Keratinocyte (primary cell): ENCODE data around the gene AHNAK2. TPM values are rescaled to one million over a fixed set of nuclear protein-coding genes. Genes with fewer than 3 reads are reported as not detected.
"Not testable (repeated sequence)": the region's sequence is repeated elsewhere in the genome, so short reads cannot be mapped to it uniquely, and the experiment has no call there.

Experiments used
- DNase-seq: peaks from one replicate; pipeline ENCODE4 v3.0.0-alpha.2; 2011; ENCODE audit warnings: low read depth, missing footprints, low spot score
- FAIRE-seq: peaks from 2 replicates; lab custom pipeline; 2011; peaks lifted over from hg19 to GRCh38; lab: Jason Lieb, UNC
- H2AFZ ChIP-seq: 2 replicates; pipeline ENCODE4 v1.6.0; 2012; ENCODE audit warnings: low read length, control low read depth, inconsistent platforms; ENCODE audit not compliant: control insufficient read depth
- H3K27ac ChIP-seq: 2 replicates; pipeline ENCODE4 v1.5.1; 2011; ENCODE audit warnings: low read length; ENCODE audit not compliant: control insufficient read depth, insufficient read depth
- H3K27me3 ChIP-seq: 3 replicates; pipeline ENCODE4 v1.6.0; 2011; ENCODE audit warnings: low read length; ENCODE audit not compliant: control insufficient read depth, insufficient read depth; ENCODE audit errors: extremely low read depth
- H3K36me3 ChIP-seq, 2 experiments: 2 replicates in 1 of 2; 3 replicates in 1 of 2; pipeline ENCODE4 v1.5.1; 2011; ENCODE audit warnings: low read length in 2 of 2, mild to moderate bottlenecking in 1 of 2; ENCODE audit not compliant: control insufficient read depth in 2 of 2, insufficient read depth in 2 of 2; ENCODE audit errors: extremely low read depth in 1 of 2
- H3K4me1 ChIP-seq: 3 replicates; pipeline ENCODE4 v1.5.1; 2011; ENCODE audit warnings: low read length; ENCODE audit not compliant: control insufficient read depth, insufficient read depth; ENCODE audit errors: extremely low read depth
- H3K4me2 ChIP-seq: 3 replicates; pipeline ENCODE4 v1.6.0; 2011; ENCODE audit warnings: low read depth, low read length; ENCODE audit not compliant: control insufficient read depth, insufficient read depth; ENCODE audit errors: extremely low read depth
- H3K4me3 ChIP-seq, 3 experiments: fragments of 200-600 bp in 1 of 3; sonication (generic) in 1 of 3; 2 replicates in 2 of 3; 3 replicates in 1 of 3; pipeline ENCODE4 v1.5.1; 2011 to 2016; ENCODE audit warnings: low read length in 3 of 3, mild to moderate bottlenecking in 3 of 3, control low read depth in 2 of 3, inconsistent platforms in 1 of 3, low read depth in 1 of 3, mixed read lengths in 1 of 3, mixed run types in 1 of 3, moderate library complexity in 1 of 3; ENCODE audit not compliant: control insufficient read depth in 2 of 3, insufficient read depth in 2 of 3; ENCODE audit errors: extremely low read depth in 1 of 3
- H3K79me2 ChIP-seq: 2 replicates; pipeline ENCODE4 v1.6.0; 2012; ENCODE audit warnings: low read length; ENCODE audit not compliant: control insufficient read depth, insufficient read depth
- H3K9ac ChIP-seq: 3 replicates; pipeline ENCODE4 v1.6.0; 2011; ENCODE audit warnings: low read length; ENCODE audit not compliant: control insufficient read depth, insufficient read depth; ENCODE audit errors: extremely low read depth
- H3K9me1 ChIP-seq: 3 replicates; pipeline ENCODE4 v1.6.0; 2011; ENCODE audit warnings: low read length; ENCODE audit not compliant: control insufficient read depth, insufficient read depth; ENCODE audit errors: extremely low read depth
- H3K9me3 ChIP-seq: 2 replicates; pipeline ENCODE4 v1.5.1; 2012; ENCODE audit warnings: low read depth, low read length; ENCODE audit not compliant: control insufficient read depth
- H4K20me1 ChIP-seq: 3 replicates; pipeline ENCODE4 v1.6.0; 2011; ENCODE audit warnings: low read length; ENCODE audit not compliant: control insufficient read depth, insufficient read depth; ENCODE audit errors: extremely low read depth
- dilution Hi-C: fragments of 300-500 bp; cut with MboI; formaldehyde crosslinking; loops from one replicate; pipeline ENCODE4 v1.7.0; 2020; ENCODE audit warnings: low sequenced_read_pairs; ENCODE audit not compliant: extremely low pct_ligation_motif_present
- polyA plus RNA-seq, 5 experiments: library from polyadenylated mRNA; depleted of rRNA in 3 of 5; stranded (reverse) in 3 of 5; stranded (forward) in 1 of 5; unstranded in 1 of 5; fragments of >200 nt; gene quantifications; 1 replicate in 1 of 5; 2 replicates in 3 of 5; 3 replicates in 1 of 5; pipeline versions ENCODE4 v1.2.1 to v1.2.3, GENCODE V29; 2011 to 2012; ENCODE audit warnings: missing spikeins in 2 of 5, low read depth in 1 of 5, low replicate concordance in 1 of 5

AHNAK2 gene
- polyA plus RNA-seq, 1 donor (not counting 4 experiments of a cell fraction or from before 2014, with no cell fraction given): 164 TPM

DNA sequence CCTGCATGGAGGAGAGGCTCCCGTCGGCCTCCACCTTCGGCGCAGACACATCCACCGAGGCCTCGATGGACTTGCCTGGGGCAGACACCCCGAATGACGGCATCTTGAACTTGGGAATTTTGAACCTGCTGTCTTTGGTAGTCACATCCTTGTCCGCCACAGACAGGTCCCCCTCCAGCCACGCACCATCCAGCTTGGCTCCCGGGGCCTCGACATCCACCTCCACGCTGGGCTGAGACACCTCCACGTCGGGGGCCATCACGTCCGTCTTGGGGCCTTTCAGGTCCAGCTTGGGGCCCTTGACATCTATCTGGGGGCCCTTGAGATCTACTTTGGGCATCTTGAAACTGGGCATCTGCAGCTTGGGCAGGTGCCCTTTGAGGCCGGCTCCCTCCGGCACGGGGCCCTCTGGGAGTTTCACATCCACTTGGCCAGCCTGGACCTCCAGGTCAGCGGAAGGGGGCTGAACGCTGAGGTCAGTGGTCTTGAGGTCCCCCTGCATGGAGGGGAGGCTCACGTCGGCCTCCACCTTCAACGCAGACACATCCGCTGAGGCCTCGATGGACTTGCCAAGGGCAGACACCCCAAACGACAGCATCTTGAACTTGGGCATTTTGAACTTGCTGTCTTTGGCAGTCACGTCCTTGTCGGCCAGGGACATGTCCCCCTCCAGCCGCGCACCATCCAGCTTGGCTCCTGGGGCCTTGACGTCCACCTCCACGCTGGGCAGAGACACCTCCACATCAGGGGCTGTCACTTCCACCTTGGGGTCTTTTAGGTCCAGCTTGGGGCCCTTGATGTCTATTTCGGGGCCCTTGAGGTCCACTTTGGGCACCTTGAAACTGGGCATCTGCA is 30.1 kb downstream of the AHNAK2 start:
- H2AFZ ChIP-seq, H4K20me1 ChIP-seq, H3K9me3 ChIP-seq, DNase-seq, dilution Hi-C loops, H3K27me3 ChIP-seq, FAIRE-seq, H3K79me2 ChIP-seq, H3K4me2 ChIP-seq, H3K27ac ChIP-seq, H3K9ac ChIP-seq, H3K4me1 ChIP-seq, H3K9me1 ChIP-seq, H3K4me3 ChIP-seq: not testable (repeated sequence)
- H3K36me3 ChIP-seq: peaks cover 1 to 19% of the 10 kb centered on the region in 2 experiments

DNA sequence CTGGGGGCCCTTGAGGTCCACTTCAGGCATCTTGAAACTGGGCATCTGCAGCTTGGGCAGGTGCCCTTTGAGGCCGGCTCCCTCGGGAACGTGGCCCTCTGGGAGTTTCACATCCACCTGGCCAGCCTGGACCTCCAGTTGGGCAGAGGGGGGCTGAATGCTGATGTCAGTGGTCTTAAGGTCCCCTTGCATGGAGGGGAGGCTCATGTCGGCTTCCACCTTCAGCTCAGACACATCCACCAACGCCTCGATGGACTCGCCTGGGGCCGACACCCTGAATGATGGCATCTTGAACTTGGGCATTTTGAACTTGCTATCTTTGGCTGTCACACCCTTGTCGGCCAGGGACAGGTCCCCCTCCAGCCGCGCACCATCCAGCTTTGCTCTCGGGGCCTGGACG is 31.0 kb downstream of the AHNAK2 start:
- dilution Hi-C loops, H3K4me3 ChIP-seq, DNase-seq, H3K79me2 ChIP-seq, H3K9ac ChIP-seq, H3K4me1 ChIP-seq, FAIRE-seq, H2AFZ ChIP-seq, H3K27me3 ChIP-seq, H3K9me1 ChIP-seq, H3K9me3 ChIP-seq, H3K4me2 ChIP-seq, H3K27ac ChIP-seq, H4K20me1 ChIP-seq: not testable (repeated sequence)
- peaks cover 1 to 21% of the 10 kb centered on the region in 2 experiments for H3K36me3 ChIP-seq

GRCh38 chr14:104945986-104946965 is 31.9 kb downstream of the AHNAK2 start:
- H4K20me1 ChIP-seq, dilution Hi-C loops, H3K27ac ChIP-seq, H3K9me1 ChIP-seq, H3K4me1 ChIP-seq, H3K79me2 ChIP-seq, H2AFZ ChIP-seq, H3K4me3 ChIP-seq, H3K9me3 ChIP-seq, DNase-seq, H3K9ac ChIP-seq, H3K4me2 ChIP-seq, H3K27me3 ChIP-seq, FAIRE-seq: not testable (repeated sequence)
- H3K36me3 ChIP-seq: peaks cover 10 to 25% of the 10 kb centered on the region in 2 experiments

DNA sequence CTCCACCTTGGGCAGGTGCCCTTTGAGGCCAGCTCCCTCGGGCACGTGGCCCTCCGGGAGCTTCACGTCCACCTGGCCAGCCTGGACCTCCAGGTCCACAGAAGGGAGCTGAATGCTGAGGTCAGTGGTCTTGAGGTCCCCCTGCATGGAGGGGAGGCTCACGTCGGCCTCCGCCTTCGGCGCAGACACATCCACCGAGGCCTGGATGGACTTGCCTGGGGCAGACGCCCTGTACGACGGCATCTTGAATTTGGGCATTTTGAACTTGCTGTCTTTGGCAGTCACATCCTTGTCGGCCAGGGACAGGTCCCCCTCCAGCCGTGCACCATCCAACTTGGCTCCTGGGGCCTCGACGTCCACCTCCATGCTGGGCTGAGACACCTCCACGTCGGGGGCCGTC is 32.9 kb downstream of the AHNAK2 start:
- H3K4me1 ChIP-seq, H3K79me2 ChIP-seq, DNase-seq, FAIRE-seq, H3K9me1 ChIP-seq, H3K27me3 ChIP-seq, H2AFZ ChIP-seq, H4K20me1 ChIP-seq, H3K4me2 ChIP-seq, H3K9ac ChIP-seq, H3K27ac ChIP-seq, H3K9me3 ChIP-seq, H3K4me3 ChIP-seq, dilution Hi-C loops: not testable (repeated sequence)
- H3K36me3 ChIP-seq: peaks cover 14 to 32% of the 10 kb centered on the region in 2 experiments
